Forelimb muscle (tissue), 1 donor: Measurements from ENCODE around the gene WDSUB1. TPM values are rescaled to one million over a fixed set of nuclear protein-coding genes. Genes with fewer than 3 reads are reported as not detected.

ENCODE experiments used
- DNase-seq: peaks from one replicate; pipeline ENCODE4 v3.0.0-alpha.2; 2013; ENCODE audit warnings: low read depth
- polyA plus RNA-seq: library from polyadenylated mRNA; unstranded; fragments of 120-200 nt; gene quantifications from one replicate; pipeline ENCODE4 v1.2.1, GENCODE V29; 2013; ENCODE audit not compliant: insufficient read length

The WDSUB1 gene
- polyA plus RNA-seq, 1 donor, result 8.3 TPM

GRCh38 chr2:159265171-159265576 lies 21.3 kb downstream of the WDSUB1 start:
- DNase-seq, result no peak

GRCh38 chr2:159262904-159263303 lies 23.6 kb downstream of the WDSUB1 start:
- DNase-seq, result no peak

- DNase-seq, result no peak
Observed at GRCh38 chr2:159262226-159262625, 24.3 kb downstream of the WDSUB1 start.

GRCh38 chr2:159256159-159256558 lies 30.3 kb downstream of the WDSUB1 start:
- no peak for DNase-seq

- no peak for DNase-seq
Observed at GRCh38 chr2:159252905-159253304, 33.6 kb downstream of the WDSUB1 start.

- no peak for DNase-seq
Observed at GRCh38 chr2:159251296-159252173, 35.0 kb downstream of the WDSUB1 start.

- DNase-seq, result peak; percentile 22
Observed at GRCh38 chr2:159249990-159250715, 36.4 kb downstream of the WDSUB1 start.

GRCh38 chr2:159246325-159246988 lies 40.0 kb downstream of the WDSUB1 start:
- DNase-seq, result no peak

- no peak for DNase-seq
Observed at GRCh38 chr2:159243529-159243928, 43.0 kb downstream of the WDSUB1 start.

GRCh38 chr2:159234868-159235267 lies 51.6 kb downstream of the WDSUB1 start:
- no peak for DNase-seq

- no peak for DNase-seq
Observed at GRCh38 chr2:159232456-159233170, 53.9 kb downstream of the WDSUB1 start.

- DNase-seq, result no peak
Observed at GRCh38 chr2:159230145-159230877, 56.2 kb downstream of the WDSUB1 start.

- DNase-seq, result no peak
Observed at GRCh38 chr2:159229476-159230144, 56.9 kb downstream of the WDSUB1 start.

GRCh38 chr2:159228081-159228581 lies 58.4 kb downstream of the WDSUB1 start:
- no peak for DNase-seq

GRCh38 chr2:159227467-159227866 lies 59.0 kb downstream of the WDSUB1 start:
- no peak for DNase-seq

- DNase-seq, result no peak
Observed at GRCh38 chr2:159226608-159227385, 59.7 kb downstream of the WDSUB1 start.

- no peak for DNase-seq
Observed at GRCh38 chr2:159226059-159226461, 60.4 kb downstream of the WDSUB1 start.

GRCh38 chr2:159225025-159226016 lies 61.2 kb downstream of the WDSUB1 start:
- no peak for DNase-seq
